ENCODE results near the gene ZNFX1.
"Not testable (repeated sequence)": the region's sequence is repeated elsewhere in the genome, so short reads cannot be mapped to it uniquely, and the experiment has no call there.

The ZNFX1 gene

GRCh38 chr20:49315580-49315979 lies 37.7 kb upstream of the ZNFX1 start:
- H3K27me3 ChIP-seq (ENCODE audit: control insufficient read depth in 1 of 2, insufficient read depth in 2 of 2, low read length in 2 of 2) = peaks cover 26 to 31% of the 10 kb centered on the region in 2 donors
- no peaks in the 10 kb centered on the region for H3K9me3 ChIP-seq (ENCODE audit: control insufficient read depth in 1 of 2, low read length in 2 of 2)
- no peak overlapping the region for H3K4me3 ChIP-seq (ENCODE audit: low read depth in 1 of 2, low read length in 2 of 2)
- no peak overlapping the region for H3K27ac ChIP-seq (ENCODE audit: low read depth, low read length)
- H3K36me3 ChIP-seq (ENCODE audit: control insufficient read depth in 1 of 2, insufficient read depth in 2 of 2, low read length in 2 of 2) = no peaks in the 10 kb centered on the region
- no peaks in the 10 kb centered on the region for H3K4me1 ChIP-seq (ENCODE audit: control insufficient read depth in 1 of 2, insufficient read depth in 2 of 2, low read length in 2 of 2)
- no peak overlapping the region for H3K9ac ChIP-seq (ENCODE audit: low read depth in 1 of 2, low read length in 2 of 2)

GRCh38 chr20:49314052-49314451 lies 36.2 kb upstream of the ZNFX1 start:
- not testable (repeated sequence) for H3K36me3 ChIP-seq (ENCODE audit: control insufficient read depth in 1 of 2, insufficient read depth in 2 of 2, low read length in 2 of 2); H3K4me1 ChIP-seq (ENCODE audit: control insufficient read depth in 1 of 2, insufficient read depth in 2 of 2, low read length in 2 of 2); H3K9me3 ChIP-seq (ENCODE audit: control insufficient read depth in 1 of 2, low read length in 2 of 2); H3K4me3 ChIP-seq (ENCODE audit: low read depth in 1 of 2, low read length in 2 of 2); H3K27ac ChIP-seq (ENCODE audit: low read depth, low read length); H3K9ac ChIP-seq (ENCODE audit: low read depth in 1 of 2, low read length in 2 of 2)
- peaks cover 15 to 18% of the 10 kb centered on the region in 2 donors for H3K27me3 ChIP-seq (ENCODE audit: control insufficient read depth in 1 of 2, insufficient read depth in 2 of 2, low read length in 2 of 2)

DNA sequence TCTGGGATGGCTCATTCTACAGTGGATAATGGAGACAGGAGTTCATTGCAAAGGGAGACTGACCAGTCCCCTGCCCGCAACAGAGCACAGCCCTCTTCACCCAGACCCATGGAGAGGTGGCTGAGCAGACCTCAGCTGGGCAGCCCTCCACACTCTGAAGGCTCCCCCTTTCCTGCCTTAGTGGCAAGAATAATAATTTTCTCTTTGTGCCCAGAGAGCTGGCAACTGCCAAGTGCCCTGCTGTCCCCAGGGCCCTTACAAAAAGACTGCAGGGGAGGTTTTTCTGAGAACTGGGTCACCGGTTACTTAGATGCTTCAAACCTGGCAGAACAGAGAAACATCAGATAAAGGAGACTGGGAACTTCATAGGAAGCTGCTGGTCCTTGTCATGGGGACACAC lies 35.4 kb upstream of the ZNFX1 start:
- H3K27ac ChIP-seq (ENCODE audit: low read depth, low read length) = no peak overlapping the region
- no peak overlapping the region for H3K4me3 ChIP-seq (ENCODE audit: low read depth in 1 of 2, low read length in 2 of 2)

GRCh38 chr20:49312661-49313060 lies 34.8 kb upstream of the ZNFX1 start:
- no peaks in the 10 kb centered on the region for H3K4me1 ChIP-seq (ENCODE audit: control insufficient read depth in 1 of 2, insufficient read depth in 2 of 2, low read length in 2 of 2)
- no peak overlapping the region for H3K4me3 ChIP-seq (ENCODE audit: low read depth in 1 of 2, low read length in 2 of 2)
- H3K9me3 ChIP-seq (ENCODE audit: control insufficient read depth in 1 of 2, low read length in 2 of 2) = no peaks in the 10 kb centered on the region
- peaks cover 2 to 4% of the 10 kb centered on the region in 2 donors for H3K27me3 ChIP-seq (ENCODE audit: control insufficient read depth in 1 of 2, insufficient read depth in 2 of 2, low read length in 2 of 2)
- H3K27ac ChIP-seq (ENCODE audit: low read depth, low read length) = no peak overlapping the region
- H3K36me3 ChIP-seq (ENCODE audit: control insufficient read depth in 1 of 2, insufficient read depth in 2 of 2, low read length in 2 of 2) = no peaks in the 10 kb centered on the region
- H3K9ac ChIP-seq (ENCODE audit: low read depth in 1 of 2, low read length in 2 of 2) = no peak overlapping the region

More for the DNA sequence above, 35.4 kb upstream of the ZNFX1 start:
- Histone ChIP-seq H3K4me1 (ENCODE audit: control insufficient read depth in 1 of 2, insufficient read depth in 2 of 2, low read length in 2 of 2) (no peaks in the 10 kb centered on the region), H3K36me3 (ENCODE audit: control insufficient read depth in 1 of 2, insufficient read depth in 2 of 2, low read length in 2 of 2) (no peaks in the 10 kb centered on the region), H3K27me3 (ENCODE audit: control insufficient read depth in 1 of 2, insufficient read depth in 2 of 2, low read length in 2 of 2) (peaks cover 8 to 10% of the 10 kb centered on the region in 2 donors), H3K9me3 (ENCODE audit: control insufficient read depth in 1 of 2, low read length in 2 of 2) (no peaks in the 10 kb centered on the region), H3K9ac (ENCODE audit: low read depth in 1 of 2, low read length in 2 of 2) (no peak overlapping the region)

DNA sequence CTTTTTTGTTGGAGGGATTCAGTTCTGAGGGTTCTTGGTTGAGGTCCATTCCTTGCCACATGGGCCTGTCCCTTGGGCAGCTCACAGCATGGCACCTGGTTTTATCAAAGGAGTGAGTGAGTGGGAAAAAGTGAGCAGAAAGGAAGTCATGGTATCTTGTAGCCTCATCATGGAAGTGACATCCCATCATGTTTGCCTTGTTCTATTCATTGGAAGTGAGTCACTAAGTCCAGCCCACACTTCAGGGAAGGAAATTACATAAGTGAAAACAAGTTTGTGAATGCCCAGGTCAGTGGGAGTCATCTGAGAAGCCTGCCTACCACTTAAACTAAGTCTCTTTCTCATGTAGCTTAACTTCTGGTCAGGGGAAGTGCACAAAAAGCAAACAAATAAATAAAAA lies 32.8 kb upstream of the ZNFX1 start:
- H3K4me3 ChIP-seq (ENCODE audit: low read depth in 1 of 2, low read length in 2 of 2) = no peak overlapping the region
- peaks cover 0 to 4% of the 10 kb centered on the region in 2 donors for H3K4me1 ChIP-seq (ENCODE audit: control insufficient read depth in 1 of 2, insufficient read depth in 2 of 2, low read length in 2 of 2)
- H3K27ac ChIP-seq (ENCODE audit: low read depth, low read length) = no peak overlapping the region
- no peaks in the 10 kb centered on the region for H3K36me3 ChIP-seq (ENCODE audit: control insufficient read depth in 1 of 2, insufficient read depth in 2 of 2, low read length in 2 of 2)
- no peaks in the 10 kb centered on the region for H3K9me3 ChIP-seq (ENCODE audit: control insufficient read depth in 1 of 2, low read length in 2 of 2)
- no peaks in the 10 kb centered on the region for H3K27me3 ChIP-seq (ENCODE audit: control insufficient read depth in 1 of 2, insufficient read depth in 2 of 2, low read length in 2 of 2)
- no peak overlapping the region for H3K9ac ChIP-seq (ENCODE audit: low read depth in 1 of 2, low read length in 2 of 2)

- Histone ChIP-seq H3K9ac (ENCODE audit: low read depth in 1 of 2, low read length in 2 of 2) (no peak overlapping the region), H3K36me3 (ENCODE audit: control insufficient read depth in 1 of 2, insufficient read depth in 2 of 2, low read length in 2 of 2) (no peaks in the 10 kb centered on the region), H3K27ac (ENCODE audit: low read depth, low read length) (no peak overlapping the region), H3K4me1 (ENCODE audit: control insufficient read depth in 1 of 2, insufficient read depth in 2 of 2, low read length in 2 of 2) (peaks cover 0 to 4% of the 10 kb centered on the region in 2 donors), H3K27me3 (ENCODE audit: control insufficient read depth in 1 of 2, insufficient read depth in 2 of 2, low read length in 2 of 2) (no peaks in the 10 kb centered on the region), H3K9me3 (ENCODE audit: control insufficient read depth in 1 of 2, low read length in 2 of 2) (no peaks in the 10 kb centered on the region), H3K4me3 (ENCODE audit: low read depth in 1 of 2, low read length in 2 of 2) (no peak overlapping the region)
These were observed 31.0 kb upstream of the ZNFX1 start for GRCh38 chr20:49308875-49309274.

GRCh38 chr20:49306903-49307620 lies 29.2 kb upstream of the ZNFX1 start:
- no peak overlapping the region for H3K27ac ChIP-seq (ENCODE audit: low read depth, low read length)
- H3K4me3 ChIP-seq (ENCODE audit: low read depth in 1 of 2, low read length in 2 of 2) = no peak overlapping the region
- no peak overlapping the region for H3K9ac ChIP-seq (ENCODE audit: low read depth in 1 of 2, low read length in 2 of 2)
- peaks cover 0 to 4% of the 10 kb centered on the region in 2 donors for H3K4me1 ChIP-seq (ENCODE audit: control insufficient read depth in 1 of 2, insufficient read depth in 2 of 2, low read length in 2 of 2)
- no peaks in the 10 kb centered on the region for H3K9me3 ChIP-seq (ENCODE audit: control insufficient read depth in 1 of 2, low read length in 2 of 2)
- no peaks in the 10 kb centered on the region for H3K27me3 ChIP-seq (ENCODE audit: control insufficient read depth in 1 of 2, insufficient read depth in 2 of 2, low read length in 2 of 2)
- no peaks in the 10 kb centered on the region for H3K36me3 ChIP-seq (ENCODE audit: control insufficient read depth in 1 of 2, insufficient read depth in 2 of 2, low read length in 2 of 2)

- Histone ChIP-seq H3K9me3 (ENCODE audit: control insufficient read depth in 1 of 2, low read length in 2 of 2) (no peaks in the 10 kb centered on the region), H3K27me3 (ENCODE audit: control insufficient read depth in 1 of 2, insufficient read depth in 2 of 2, low read length in 2 of 2) (no peaks in the 10 kb centered on the region), H3K4me1 (ENCODE audit: control insufficient read depth in 1 of 2, insufficient read depth in 2 of 2, low read length in 2 of 2) (peaks cover 0 to 4% of the 10 kb centered on the region in 2 donors), H3K4me3 (ENCODE audit: low read depth in 1 of 2, low read length in 2 of 2) (no peak overlapping the region), H3K36me3 (ENCODE audit: control insufficient read depth in 1 of 2, insufficient read depth in 2 of 2, low read length in 2 of 2) (no peaks in the 10 kb centered on the region), H3K9ac (ENCODE audit: low read depth in 1 of 2, low read length in 2 of 2) (no peak overlapping the region), H3K27ac (ENCODE audit: low read depth, low read length) (no peak overlapping the region)
These were observed 25.3 kb upstream of the ZNFX1 start for GRCh38 chr20:49303065-49303552.

- no peak overlapping the region for H3K27ac ChIP-seq (ENCODE audit: low read depth, low read length)
- peaks cover 0 to 3% of the 10 kb centered on the region in 2 donors for H3K9me3 ChIP-seq (ENCODE audit: control insufficient read depth in 1 of 2, low read length in 2 of 2)
- H3K27me3 ChIP-seq (ENCODE audit: control insufficient read depth in 1 of 2, insufficient read depth in 2 of 2, low read length in 2 of 2) = no peaks in the 10 kb centered on the region
- no peak overlapping the region for H3K9ac ChIP-seq (ENCODE audit: low read depth in 1 of 2, low read length in 2 of 2)
- no peak overlapping the region for H3K4me3 ChIP-seq (ENCODE audit: low read depth in 1 of 2, low read length in 2 of 2)
- H3K36me3 ChIP-seq (ENCODE audit: control insufficient read depth in 1 of 2, insufficient read depth in 2 of 2, low read length in 2 of 2) = peaks cover 0 to 2% of the 10 kb centered on the region in 2 donors
- no peaks in the 10 kb centered on the region for H3K4me1 ChIP-seq (ENCODE audit: control insufficient read depth in 1 of 2, insufficient read depth in 2 of 2, low read length in 2 of 2)
These were observed 20.0 kb upstream of the ZNFX1 start for GRCh38 chr20:49297605-49298530.

DNA sequence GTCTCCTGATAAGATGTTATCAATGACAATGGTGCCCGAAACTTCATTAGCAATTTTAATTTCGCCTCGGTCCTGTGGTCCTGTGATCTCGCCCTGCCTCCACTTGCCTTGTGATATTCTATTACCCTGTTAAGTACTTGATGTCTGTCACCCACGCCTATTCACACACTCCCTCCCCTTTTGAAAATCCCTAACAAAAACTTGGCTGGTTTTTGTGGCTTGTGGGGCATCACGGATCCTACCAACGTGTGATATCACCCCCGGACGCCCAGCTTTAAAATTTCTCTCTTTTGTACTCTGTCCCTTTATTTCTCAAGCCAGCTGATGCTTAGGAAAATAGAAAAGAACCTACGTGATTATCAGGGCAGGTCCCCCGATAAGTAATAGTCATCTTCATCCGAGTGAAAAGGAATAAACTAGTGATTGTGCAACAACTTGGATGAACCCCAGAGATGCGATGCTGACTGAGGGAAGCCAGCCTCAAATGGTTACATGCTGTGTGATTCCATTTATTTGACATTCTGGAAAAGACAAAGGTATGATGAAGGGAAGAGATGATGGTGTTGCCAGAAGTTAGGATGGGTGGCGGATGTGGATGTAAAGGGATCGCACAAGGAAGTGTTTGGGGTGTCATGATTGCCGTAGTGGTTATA lies 16.3 kb upstream of the ZNFX1 start:
- peaks cover 5 to 34% of the 10 kb centered on the region in 2 donors for H3K36me3 ChIP-seq (ENCODE audit: control insufficient read depth in 1 of 2, insufficient read depth in 2 of 2, low read length in 2 of 2)
- H3K4me1 ChIP-seq (ENCODE audit: control insufficient read depth in 1 of 2, insufficient read depth in 2 of 2, low read length in 2 of 2); H3K9me3 ChIP-seq (ENCODE audit: control insufficient read depth in 1 of 2, low read length in 2 of 2); H3K9ac ChIP-seq (ENCODE audit: low read depth in 1 of 2, low read length in 2 of 2); H3K4me3 ChIP-seq (ENCODE audit: low read depth in 1 of 2, low read length in 2 of 2); H3K27ac ChIP-seq (ENCODE audit: low read depth, low read length); H3K27me3 ChIP-seq (ENCODE audit: control insufficient read depth in 1 of 2, insufficient read depth in 2 of 2, low read length in 2 of 2): not testable (repeated sequence)
